Forelimb muscle (tissue), 1 donor: ENCODE measurements around the gene AGPAT4. TPM values are rescaled to one million over a fixed set of nuclear protein-coding genes. Genes with fewer than 3 reads are reported as not detected.

Experiments used
- DNase-seq: peaks from one replicate; pipeline ENCODE4 v3.0.0-alpha.2; 2013; ENCODE audit warnings: low read depth
- polyA plus RNA-seq: library from polyadenylated mRNA; unstranded; fragments of 120-200 nt; gene quantifications from one replicate; pipeline ENCODE4 v1.2.1, GENCODE V29; 2013; ENCODE audit not compliant: insufficient read length

AGPAT4 gene
- polyA plus RNA-seq, 1 donor, result 9.8 TPM

DNA sequence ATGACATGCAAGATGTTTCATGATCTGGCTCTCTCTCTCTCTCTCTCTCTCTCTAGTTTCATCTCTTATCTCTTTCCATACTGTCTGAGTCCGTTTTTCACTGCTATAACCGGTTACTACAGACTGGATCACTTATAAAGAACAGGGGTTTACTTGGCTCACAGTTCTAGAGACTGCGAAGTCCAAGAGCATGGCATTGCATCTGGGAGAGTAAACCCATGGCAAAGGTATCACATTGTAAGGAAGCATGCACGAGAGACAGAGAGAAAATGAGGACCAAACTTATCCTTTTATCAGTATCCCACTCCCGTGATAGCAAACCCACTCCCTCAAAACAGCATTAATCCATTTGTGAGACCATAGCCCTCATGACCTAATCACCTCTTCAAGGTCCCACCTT, 7.2 kb upstream of the AGPAT4 start:
- DNase-seq, result no peak

DNA sequence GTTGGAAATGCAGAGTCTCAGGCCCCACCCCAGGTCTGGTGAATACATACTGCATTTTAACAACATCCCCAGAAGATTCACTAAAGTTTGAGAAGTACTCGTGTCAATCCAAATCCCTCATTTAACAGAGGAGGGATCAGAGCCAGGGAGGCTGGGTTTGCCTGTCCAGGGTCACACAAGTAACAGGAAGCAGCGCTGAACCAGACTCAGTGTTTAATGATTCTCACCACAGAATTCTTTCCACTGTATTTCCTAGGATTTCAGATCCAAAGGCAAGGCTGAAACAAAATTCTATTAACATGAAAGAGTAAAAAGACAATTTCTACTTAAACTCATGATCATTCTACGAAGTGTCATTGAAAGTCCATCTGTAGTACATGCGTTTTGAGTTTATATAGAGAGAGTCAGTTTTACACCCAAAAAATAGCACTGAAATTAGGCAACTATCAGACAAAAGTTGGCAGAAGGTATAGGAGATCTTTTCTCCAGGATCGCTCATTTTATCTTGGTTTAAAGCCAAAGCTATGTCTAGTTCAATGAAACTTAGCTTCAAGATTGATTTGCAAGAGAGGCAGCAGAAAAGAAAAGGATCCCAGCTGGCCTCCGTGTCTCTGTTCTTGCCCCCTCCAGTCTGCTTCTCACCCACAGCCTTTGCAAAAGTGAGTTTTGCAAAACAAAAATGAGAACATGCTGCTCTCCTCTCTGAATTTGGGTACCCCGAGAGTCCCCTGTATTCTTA, 6.0 kb upstream of the AGPAT4 start:
- DNase-seq, result no peak

- DNase-seq, result no peak
Observed at GRCh38 chr6:161276605-161277155, 2.8 kb upstream of the AGPAT4 start.

- no peak for DNase-seq
Observed at GRCh38 chr6:161274898-161275297, 1.0 kb upstream of the AGPAT4 start.

- DNase-seq, result no peak
Observed at GRCh38 chr6:161274488-161274858, 612 bp upstream of the AGPAT4 start.

DNA sequence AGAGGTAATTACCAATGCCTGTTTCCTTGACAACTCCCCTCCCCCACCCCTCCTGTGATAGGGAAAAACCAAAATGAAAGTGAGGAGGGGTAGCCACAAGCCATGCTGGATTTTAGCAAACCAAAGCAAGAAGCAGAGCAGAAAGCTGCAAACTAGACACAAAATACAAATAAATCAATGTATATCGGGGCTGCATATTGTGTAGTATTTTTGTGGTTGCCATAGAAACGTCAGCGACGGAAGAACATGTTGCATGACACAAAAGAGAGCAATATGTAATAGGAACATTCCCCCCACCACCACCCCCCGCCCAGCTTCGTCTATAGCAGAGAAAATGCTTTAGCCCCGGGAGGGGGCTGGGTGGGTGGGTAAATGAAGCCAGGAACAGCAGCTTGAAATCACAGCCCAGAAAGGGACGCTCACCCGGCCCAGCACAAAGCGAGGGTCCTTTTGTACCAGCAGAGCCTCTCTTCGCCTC, 548 bp downstream of the AGPAT4 start:
- peak; percentile 46 for DNase-seq

DNA sequence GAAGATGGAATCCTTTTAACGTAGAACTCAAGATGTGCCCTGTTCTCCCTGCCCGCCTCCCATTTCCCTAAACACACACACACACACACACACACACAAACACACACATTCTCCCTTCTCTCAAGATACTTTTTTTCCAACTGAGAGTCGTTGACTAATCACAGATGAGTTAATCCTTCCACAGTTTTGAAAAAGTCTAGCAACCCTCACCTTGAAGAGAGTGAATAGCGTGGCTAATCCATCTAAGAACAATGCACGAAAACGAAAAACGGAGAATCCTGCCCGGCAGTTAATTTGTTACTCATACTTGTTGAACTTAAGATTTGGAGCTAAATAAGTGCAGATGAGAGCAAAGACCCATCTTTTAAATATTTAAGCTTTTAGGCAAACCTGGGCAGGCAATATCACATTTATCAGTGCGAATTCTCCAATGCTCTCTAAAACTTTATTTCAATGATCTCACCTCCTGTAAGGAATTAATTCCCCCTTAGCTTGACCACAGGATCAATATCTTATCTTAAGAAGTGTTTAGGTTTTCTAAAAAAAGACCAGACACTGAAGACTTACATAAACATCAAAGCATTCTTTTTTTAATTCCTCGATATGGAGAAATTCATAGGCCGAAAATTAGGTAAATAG, 1.1 kb downstream of the AGPAT4 start:
- no peak for DNase-seq

GRCh38 chr6:161271343-161272030, 2.4 kb downstream of the AGPAT4 start:
- no peak for DNase-seq

GRCh38 chr6:161270116-161270515, 3.7 kb downstream of the AGPAT4 start:
- DNase-seq, result no peak

DNA sequence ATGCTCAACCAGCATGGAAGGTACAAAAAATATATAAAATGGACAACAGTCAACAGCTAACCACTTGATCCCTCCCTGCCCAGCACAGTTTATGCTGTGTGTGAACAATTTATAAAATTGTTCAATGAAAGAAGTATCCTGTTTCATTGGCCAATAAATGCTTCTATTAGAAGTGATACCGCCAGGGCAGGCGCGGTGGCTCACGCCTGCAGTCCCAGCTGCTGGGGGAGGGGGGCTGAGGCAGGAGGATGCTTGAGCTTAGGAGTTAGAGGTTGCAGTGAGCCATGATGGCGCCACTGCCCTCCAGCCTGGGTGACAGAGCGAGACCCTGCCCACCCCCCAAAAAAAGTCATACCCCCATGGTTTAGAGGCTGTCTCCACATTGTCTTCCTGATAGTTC, 4.6 kb downstream of the AGPAT4 start:
- no peak for DNase-seq

GRCh38 chr6:161268531-161269210, 5.2 kb downstream of the AGPAT4 start:
- no peak for DNase-seq

- no peak for DNase-seq
Observed at GRCh38 chr6:161266513-161267230, 7.2 kb downstream of the AGPAT4 start.

GRCh38 chr6:161265975-161266374, 7.9 kb downstream of the AGPAT4 start:
- DNase-seq, result no peak

GRCh38 chr6:161265554-161265953, 8.3 kb downstream of the AGPAT4 start:
- no peak for DNase-seq

DNA sequence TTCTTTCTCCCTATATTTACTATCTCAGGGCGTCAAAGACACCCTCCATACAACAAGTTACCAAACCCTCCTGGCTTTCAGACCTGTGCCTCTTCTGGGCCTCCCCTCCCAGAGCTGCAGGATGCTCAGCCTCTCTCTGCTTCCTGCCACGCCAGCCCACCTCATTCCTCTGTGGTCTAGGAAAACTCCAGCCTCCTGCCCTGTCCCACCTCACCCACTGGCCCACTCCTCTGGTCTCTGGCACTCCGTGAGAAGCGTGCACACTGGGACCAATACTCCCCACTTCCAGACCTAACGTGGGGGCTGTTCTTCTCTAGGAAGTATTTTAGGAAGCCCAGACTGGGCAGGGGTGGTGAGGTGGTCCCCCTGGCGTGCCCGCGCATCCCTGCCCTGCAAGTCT, 9.7 kb downstream of the AGPAT4 start:
- DNase-seq, result no peak

DNA sequence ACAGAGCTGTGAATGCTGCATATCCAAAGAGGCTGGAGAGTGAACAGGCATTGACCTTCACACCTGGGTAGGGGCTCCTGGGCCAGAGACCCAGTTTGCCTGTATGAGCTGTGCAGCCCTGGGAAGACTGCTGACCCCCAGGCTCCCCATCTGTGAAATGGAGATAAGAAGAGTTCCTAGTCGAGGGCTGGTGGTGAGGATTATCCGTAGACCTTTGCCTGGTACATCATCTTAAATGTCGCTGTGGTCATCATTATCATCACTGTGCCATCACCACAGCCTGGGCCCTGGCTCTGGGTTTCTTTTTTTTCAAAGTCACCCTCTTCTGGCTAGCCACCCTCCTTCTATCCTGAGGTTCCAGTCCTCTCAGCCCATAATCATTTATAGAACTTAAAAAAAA, 12.0 kb downstream of the AGPAT4 start:
- DNase-seq, result no peak

DNA sequence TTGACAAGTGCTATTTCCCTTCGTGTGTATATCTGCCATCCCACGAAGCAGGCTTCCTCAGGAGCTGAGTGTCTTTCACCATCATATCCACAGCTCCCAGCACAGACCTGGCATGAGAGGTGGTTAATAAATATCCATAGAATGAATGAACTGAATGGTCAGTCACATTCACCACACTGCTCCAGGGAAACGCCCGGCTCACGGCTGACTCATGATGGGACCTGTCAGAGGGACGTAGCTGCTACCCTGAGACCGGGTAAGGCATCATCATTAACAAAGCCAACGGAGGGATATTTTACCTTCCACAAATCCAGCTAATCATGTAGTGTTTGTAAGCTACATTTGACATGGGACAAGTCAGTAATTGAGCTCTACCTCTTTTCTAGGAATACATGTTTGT, 12.5 kb downstream of the AGPAT4 start:
- DNase-seq, result no peak

DNA sequence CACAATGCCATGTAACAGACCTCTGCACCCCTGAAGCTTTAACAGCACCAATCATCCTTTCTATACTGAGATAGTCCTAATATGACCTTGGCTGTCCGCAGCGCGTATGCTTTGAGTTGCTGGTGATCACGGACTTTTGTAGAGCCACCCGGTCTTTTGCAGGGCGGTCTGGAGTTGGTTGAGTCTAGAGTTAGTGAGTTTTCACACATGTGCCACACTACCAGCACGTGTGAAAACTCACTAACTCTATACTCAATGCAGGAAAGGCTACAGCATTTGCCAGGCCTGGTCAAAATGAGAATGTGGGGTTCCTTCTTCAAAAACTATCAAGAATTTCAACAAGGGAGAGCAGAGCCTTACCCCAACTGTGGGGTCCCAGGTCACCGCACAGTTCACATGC, 14.6 kb downstream of the AGPAT4 start:
- DNase-seq, result no peak

DNA sequence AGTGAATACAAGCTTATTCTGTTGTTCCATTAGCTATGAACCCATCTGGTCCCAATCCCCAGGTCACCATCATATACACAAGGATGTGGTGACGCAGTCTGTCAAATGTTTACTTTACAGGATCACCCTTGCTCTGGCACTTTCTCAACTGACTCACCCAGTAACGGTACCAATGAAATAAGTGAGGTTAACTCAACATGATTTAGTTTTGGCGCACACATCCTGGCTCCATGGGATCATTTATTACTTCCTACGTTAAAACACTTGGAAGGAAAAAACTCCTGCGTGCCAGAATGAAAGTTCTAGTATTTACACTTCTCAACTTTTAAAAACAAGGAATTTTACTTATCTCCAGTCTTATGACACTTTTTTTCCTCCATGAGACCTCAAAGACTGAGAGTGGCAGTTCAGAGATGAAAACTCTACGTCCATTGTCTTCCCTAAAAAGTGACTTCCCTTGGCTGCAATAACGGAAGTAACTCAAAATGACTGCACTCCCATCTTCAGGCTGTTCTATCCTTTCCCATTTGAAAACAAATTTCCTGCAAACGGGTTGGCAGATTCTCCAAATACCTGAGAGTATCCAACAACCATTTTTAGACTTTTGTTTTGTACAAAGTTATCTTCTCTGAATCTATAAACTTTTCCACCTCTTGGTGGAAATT, 15.9 kb downstream of the AGPAT4 start:
- DNase-seq, result no peak

DNA sequence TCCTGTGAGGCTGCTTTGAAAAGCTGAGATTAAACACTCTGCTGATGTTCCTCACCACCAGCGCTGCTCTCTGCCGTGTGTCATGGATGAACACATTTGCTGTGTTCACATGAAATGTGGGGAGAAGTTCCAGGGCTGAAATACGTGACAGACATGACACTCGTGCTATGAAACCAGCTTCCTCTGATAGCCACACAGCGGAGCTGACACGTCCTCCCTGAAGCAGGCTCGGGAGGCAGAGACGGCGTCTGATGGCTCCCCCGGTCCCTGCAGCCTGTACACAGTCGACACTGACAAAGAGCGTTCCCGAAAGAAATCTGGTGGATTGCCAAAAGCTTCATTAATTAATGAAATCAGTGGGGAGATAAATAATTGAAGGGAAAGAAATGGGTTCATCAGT, 17.5 kb downstream of the AGPAT4 start:
- DNase-seq, result no peak

GRCh38 chr6:161255518-161255917, 18.3 kb downstream of the AGPAT4 start:
- no peak for DNase-seq
